Measurements from ENCODE around the gene EEFSEC.

EEFSEC gene

GRCh38 chr3:128296469-128297251, 143.4 kb downstream of the EEFSEC start:
- in situ Hi-C loops (cut with MboI; ENCODE audit: low pct_unique_long_range_greater_than_20kb, low sequenced_read_pairs), result no loop called here

GRCh38 chr3:128297401-128298138, 144.3 kb downstream of the EEFSEC start:
- in situ Hi-C loops (cut with MboI; ENCODE audit: low pct_unique_long_range_greater_than_20kb, low sequenced_read_pairs), result no loop called here

More at GRCh38 chr3:128296469-128297251, 143.4 kb downstream of the EEFSEC start:
- no peak for DNase-seq

GRCh38 chr3:128301186-128302023, 148.1 kb downstream of the EEFSEC start:
- in situ Hi-C loops (cut with MboI; ENCODE audit: low pct_unique_long_range_greater_than_20kb, low sequenced_read_pairs), result no loop called here
- no peak for DNase-seq

More at GRCh38 chr3:128297401-128298138, 144.3 kb downstream of the EEFSEC start:
- DNase-seq, result no peak

DNA sequence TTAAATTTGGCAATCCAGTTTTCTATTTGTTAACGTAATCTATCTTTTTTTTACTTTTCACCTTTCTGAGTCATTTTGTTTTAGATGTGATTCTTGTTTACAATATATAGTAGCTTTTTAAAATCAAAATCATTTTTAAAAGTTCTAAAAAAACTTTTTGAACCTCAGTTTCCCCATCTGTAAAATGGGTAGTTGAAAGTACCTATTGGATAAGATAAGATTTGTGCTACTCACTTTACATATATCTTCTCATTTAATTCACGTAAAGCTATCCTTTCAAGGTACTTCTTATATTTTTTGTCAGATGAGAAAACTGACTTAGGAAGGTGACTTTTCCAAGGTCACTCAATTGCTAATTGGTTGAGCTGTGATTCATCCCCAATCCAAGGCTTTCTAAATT, 153.2 kb downstream of the EEFSEC start:
- in situ Hi-C loops (cut with MboI; ENCODE audit: low pct_unique_long_range_greater_than_20kb, low sequenced_read_pairs), result no loop called here
- no peak for DNase-seq

GRCh38 chr3:128307029-128307633, 153.8 kb downstream of the EEFSEC start:
- no peak for DNase-seq
- in situ Hi-C loops (cut with MboI; ENCODE audit: low pct_unique_long_range_greater_than_20kb, low sequenced_read_pairs), result no loop called here

DNA sequence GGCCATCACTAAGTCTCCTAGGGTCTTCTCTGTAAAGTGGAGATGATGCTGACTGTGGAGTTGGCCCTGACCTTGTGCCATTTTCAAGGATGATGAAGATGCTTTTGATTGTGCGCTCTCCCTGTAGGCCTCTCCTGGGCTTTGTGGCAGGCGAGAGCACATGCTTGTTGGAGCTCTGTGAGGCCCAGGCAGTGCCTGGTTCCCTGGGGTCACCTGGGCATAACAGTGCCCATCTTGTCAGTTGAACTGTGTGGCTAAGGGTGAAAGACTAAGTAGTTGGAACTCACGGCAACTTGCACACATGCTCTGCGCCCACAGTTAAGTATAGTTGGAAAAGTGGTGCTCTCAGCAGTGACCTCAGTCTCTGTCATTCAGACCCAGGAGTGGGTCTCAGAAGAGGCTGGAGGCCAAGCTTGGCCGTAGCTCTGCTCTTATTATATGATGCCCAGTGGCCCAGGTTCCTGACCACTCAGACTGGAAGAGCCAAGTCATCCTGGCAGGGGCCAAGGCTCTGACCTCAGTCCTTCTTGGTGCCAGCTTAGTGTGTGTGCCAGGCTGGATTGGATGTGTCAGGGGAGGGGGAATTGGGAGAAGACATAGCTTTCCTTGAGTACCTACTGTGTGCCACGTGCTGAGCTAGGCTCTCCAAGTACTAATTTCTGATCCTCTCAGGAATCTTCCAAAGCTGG, 154.6 kb downstream of the EEFSEC start:
- DNase-seq, result no peak
- in situ Hi-C loops (cut with MboI; ENCODE audit: low pct_unique_long_range_greater_than_20kb, low sequenced_read_pairs), result no loop called here

DNA sequence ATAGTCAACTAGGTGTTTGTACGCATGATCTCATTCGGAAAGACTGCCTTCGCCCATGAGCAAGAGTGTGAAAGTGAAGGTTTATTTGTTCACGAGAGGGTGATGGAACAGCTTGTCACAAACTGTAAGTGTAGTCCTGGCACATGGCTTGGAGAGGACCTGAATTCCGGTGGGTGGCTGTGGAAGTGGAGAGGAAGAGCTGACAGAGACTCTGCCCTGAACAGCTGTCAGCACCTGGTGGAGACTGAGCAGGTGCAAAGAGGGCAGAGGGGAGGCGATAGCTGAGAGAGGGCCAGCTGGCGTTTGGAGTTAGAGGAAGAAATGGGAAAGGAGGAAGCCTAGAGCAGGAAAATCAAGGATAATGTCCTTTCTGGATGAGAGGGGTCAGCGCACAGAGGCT, 155.7 kb downstream of the EEFSEC start:
- in situ Hi-C loops (cut with MboI; ENCODE audit: low pct_unique_long_range_greater_than_20kb, low sequenced_read_pairs), result no loop called here
- no peak for DNase-seq

DNA sequence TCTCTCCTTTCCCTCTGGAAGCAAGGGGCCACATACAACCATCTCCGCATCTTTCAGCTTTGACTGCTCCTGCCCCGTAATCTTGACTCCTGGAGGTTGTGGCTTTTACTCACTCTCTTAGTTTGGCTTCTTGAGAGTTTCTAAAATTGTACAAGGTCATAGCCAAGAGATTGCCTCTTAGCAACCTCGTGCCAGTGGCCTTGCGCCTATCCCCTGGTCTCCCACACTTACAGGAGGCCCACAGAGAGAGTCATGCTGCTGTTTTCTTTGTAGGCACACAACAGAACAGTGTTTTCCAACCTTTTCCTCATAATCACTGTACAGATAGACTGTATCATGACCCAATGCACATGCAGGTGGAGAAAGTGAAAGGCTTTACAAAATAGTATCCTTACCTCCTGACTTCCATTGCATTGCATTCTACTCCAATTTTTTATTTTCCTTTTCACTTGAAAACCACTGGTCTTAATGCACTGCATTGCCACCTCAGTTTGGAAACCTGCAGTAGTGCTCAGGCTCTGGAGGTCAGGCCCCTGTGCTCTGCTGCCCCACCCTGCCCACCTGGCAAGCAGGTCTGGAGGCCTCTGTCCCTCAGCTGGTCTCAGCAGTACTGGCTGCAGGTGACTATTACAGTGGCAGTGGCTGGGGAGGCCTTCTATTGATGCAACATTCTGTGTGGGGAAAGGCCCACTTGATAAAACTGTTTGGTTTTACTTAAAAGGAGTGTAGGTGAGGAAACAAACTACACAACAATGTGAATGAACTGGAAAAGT, 157.2 kb downstream of the EEFSEC start:
- in situ Hi-C loops (cut with MboI; ENCODE audit: low pct_unique_long_range_greater_than_20kb, low sequenced_read_pairs), result no loop called here
- no peak for DNase-seq

DNA sequence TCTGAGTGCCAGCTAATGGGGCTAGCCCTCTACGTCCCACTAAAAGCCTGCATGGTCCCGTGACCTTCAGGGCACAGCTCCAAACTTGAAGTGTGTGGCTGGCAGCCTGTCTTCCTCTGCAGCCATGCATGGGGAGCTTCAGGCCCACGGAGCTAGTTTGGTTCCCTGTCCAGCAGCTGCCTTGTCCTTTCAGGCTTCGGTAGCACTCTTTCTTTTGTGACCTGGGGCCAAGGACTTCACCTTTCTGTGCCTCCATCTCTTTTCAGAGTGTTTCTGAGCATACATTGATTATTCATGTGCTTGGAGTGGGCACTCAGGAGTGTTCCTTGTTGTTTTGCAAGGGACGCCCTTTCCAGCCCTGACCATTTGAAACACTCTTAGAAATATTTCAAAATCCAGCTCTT, 158.2 kb downstream of the EEFSEC start:
- in situ Hi-C loops (cut with MboI; ENCODE audit: low pct_unique_long_range_greater_than_20kb, low sequenced_read_pairs), result no loop called here
- DNase-seq, result no peak

GRCh38 chr3:128312271-128312670, 159.0 kb downstream of the EEFSEC start:
- in situ Hi-C loops (cut with MboI; ENCODE audit: low pct_unique_long_range_greater_than_20kb, low sequenced_read_pairs), result no loop called here
- DNase-seq, result no peak

- in situ Hi-C loops (cut with MboI; ENCODE audit: low pct_unique_long_range_greater_than_20kb, low sequenced_read_pairs), result no loop called here
- no peak for DNase-seq
Observed at GRCh38 chr3:128313071-128313725, 159.9 kb downstream of the EEFSEC start.

DNA sequence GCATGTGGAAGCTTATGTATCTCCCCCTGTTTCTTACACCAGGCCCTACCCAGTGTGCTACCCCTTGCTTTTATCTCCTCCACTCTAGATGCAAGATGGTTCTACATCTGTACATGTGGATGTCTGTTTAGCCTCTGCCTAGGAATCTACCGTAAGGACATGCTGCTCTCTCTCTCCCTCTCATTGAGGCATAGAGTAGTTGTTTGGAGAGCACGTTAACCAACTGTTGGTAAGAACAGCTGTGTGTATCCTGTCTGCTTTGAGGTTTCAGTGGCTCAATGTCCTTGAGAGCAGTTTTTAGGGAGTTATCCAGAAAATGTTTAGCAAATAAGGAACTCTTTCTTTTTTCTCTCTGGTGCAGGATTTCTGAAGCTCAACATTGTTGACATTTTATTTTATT, 160.7 kb downstream of the EEFSEC start:
- in situ Hi-C loops (cut with MboI; ENCODE audit: low pct_unique_long_range_greater_than_20kb, low sequenced_read_pairs), result no loop called here
- DNase-seq, result no peak

DNA sequence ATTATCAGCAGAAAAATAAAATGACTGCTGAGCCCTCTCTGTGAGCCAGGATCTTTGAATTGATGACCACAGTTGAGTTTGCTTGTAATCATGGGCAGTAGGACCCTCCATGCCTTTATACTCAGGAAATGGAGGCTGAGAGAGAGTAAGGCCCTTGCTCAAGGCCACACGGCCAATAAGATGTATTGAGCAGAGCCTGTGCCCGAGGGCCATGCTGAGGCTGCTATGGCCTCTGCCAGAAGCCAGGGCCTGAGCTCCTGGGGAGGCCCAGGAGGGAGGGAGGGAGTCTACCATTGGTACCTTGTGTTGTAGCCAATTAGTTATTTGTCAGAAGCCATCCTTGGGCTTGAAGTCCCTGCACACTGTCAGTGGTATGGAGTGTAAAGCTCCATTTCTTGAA, 162.0 kb downstream of the EEFSEC start:
- no peak for DNase-seq
- in situ Hi-C loops (cut with MboI; ENCODE audit: low pct_unique_long_range_greater_than_20kb, low sequenced_read_pairs), result no loop called here

DNA sequence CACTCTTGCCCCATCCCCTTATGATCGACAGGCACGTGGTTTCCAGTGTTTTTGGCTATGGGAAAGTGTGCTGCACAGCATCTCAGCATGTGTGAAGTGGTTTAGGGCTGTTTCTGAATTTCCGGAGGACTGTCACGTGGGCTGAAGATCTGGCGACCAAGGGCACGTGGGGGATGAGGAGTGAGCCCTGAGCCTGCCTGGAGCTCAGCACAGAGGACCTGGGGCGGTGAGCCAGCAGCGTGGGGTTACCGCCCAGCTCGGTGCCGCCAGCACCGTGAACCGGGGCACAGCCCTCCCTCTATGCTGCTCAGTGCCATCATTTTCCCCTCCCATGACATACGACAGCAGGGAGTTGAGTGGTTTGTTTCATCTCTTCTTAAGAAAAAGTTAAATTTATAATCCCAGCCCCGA, 163.2 kb downstream of the EEFSEC start:
- DNase-seq, result no peak
- in situ Hi-C loops (cut with MboI; ENCODE audit: low pct_unique_long_range_greater_than_20kb, low sequenced_read_pairs), result no loop called here

- in situ Hi-C loops (cut with MboI; ENCODE audit: low pct_unique_long_range_greater_than_20kb, low sequenced_read_pairs), result no loop called here
- no peak for DNase-seq
Observed at GRCh38 chr3:128317101-128317697, 163.9 kb downstream of the EEFSEC start.

DNA sequence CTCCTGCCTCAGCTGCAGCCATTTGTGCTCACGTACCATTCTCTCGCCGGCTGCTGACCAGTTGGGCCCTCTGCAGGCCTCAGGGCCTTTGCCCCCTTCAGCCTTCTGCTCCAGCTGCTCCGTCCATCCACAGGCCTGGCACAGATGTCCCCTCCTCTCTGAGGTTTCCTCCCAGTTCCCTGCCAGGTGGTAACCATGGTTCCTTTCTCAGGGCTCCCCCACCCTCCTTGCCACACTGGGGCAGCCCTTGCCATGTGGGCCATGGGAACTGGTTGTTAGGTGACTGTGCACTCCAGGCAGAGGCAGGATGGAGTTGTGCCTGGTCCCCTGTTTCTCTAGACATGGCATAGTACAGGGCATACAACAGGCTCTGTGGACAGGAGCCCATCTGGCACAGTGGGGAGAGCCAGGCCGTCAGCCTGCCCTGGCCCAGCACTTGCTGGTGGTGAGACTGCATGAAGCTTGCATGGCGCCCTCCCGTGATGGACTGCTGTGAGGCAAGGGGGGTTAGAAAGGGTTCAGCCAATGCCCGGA, 164.5 kb downstream of the EEFSEC start:
- in situ Hi-C loops (cut with MboI; ENCODE audit: low pct_unique_long_range_greater_than_20kb, low sequenced_read_pairs), result no loop called here

More for the DNA sequence above, 164.5 kb downstream of the EEFSEC start:
- no peak for DNase-seq
